HG03095 (cell line): ENCODE measurements around the gene SCAF1.

Source experiments
- ATAC-seq: cut with Tn5 transposase; IDR thresholded peaks from one replicate; pipeline ENCODE4 v1.9.1; 2021; ENCODE audit warnings: moderate library complexity; ENCODE audit not compliant: unreplicated experiment

Gene SCAF1

GRCh38 chr19:49645592-49645991 is 3.6 kb downstream of the SCAF1 start:
- ATAC-seq, result no peak

GRCh38 chr19:49645995-49646394 is 4.0 kb downstream of the SCAF1 start:
- no peak for ATAC-seq

- no peak for ATAC-seq
These were observed 4.6 kb downstream of the SCAF1 start for GRCh38 chr19:49646586-49646985.

- ATAC-seq, result no peak
These were observed 9.2 kb downstream of the SCAF1 start for GRCh38 chr19:49651029-49651819.

GRCh38 chr19:49651820-49652550 is 10.0 kb downstream of the SCAF1 start:
- no peak for ATAC-seq

- no peak for ATAC-seq
These were observed 10.8 kb downstream of the SCAF1 start for GRCh38 chr19:49652551-49653465.

- ATAC-seq, result no peak
These were observed 11.4 kb downstream of the SCAF1 start for GRCh38 chr19:49653466-49653806.

- no peak for ATAC-seq
These were observed 12.6 kb downstream of the SCAF1 start for GRCh38 chr19:49654581-49654980.

- no peak for ATAC-seq
These were observed 13.8 kb downstream of the SCAF1 start for GRCh38 chr19:49655570-49656455.

GRCh38 chr19:49656456-49657109 is 14.6 kb downstream of the SCAF1 start:
- no peak for ATAC-seq

GRCh38 chr19:49657493-49658138 is 15.6 kb downstream of the SCAF1 start:
- no peak for ATAC-seq

- ATAC-seq, result no peak
These were observed 16.1 kb downstream of the SCAF1 start for GRCh38 chr19:49658139-49658517.

GRCh38 chr19:49658566-49659442 is 16.8 kb downstream of the SCAF1 start:
- no peak for ATAC-seq

- no peak for ATAC-seq
These were observed 18.4 kb downstream of the SCAF1 start for GRCh38 chr19:49660338-49660961.

- ATAC-seq, result no peak
These were observed 20.0 kb downstream of the SCAF1 start for GRCh38 chr19:49662011-49662410.

- no peak for ATAC-seq
These were observed 21.2 kb downstream of the SCAF1 start for GRCh38 chr19:49663224-49663623.

GRCh38 chr19:49664171-49665035 is 22.4 kb downstream of the SCAF1 start:
- peak; percentile 33 for ATAC-seq
